Sigmoid colon (tissue), 4 donors: Measurements from ENCODE around the gene DNALI1.

Source experiments
- EP300 ChIP-seq, 4 donors: sonication (generic); formaldehyde crosslinking; IDR thresholded peaks; one replicate each; pipeline ENCODE4 v1.6.1; 2017; ENCODE audit warnings: antibody characterized with exemption in 4 of 4
- POLR2A ChIP-seq, 2 donors: fragments of 450-650 bp; IDR thresholded peaks; one replicate each; pipeline ENCODE4 v1.6.1; 2016; ENCODE audit warnings: antibody characterized with exemption in 2 of 2, mild to moderate bottlenecking in 2 of 2, moderate library complexity in 2 of 2
- TF ChIP-seq, protein P1 (sequence below), 4 experiments: fragments of 450-650 bp in 3 of 4; fragments of 200-600 bp in 1 of 4; IDR thresholded peaks; one replicate each; pipeline ENCODE4 v1.5.1; 2016 to 2019; ENCODE audit warnings: antibody characterized with exemption in 4 of 4, mild to moderate bottlenecking in 3 of 4, moderate library complexity in 2 of 4

GRCh38 chr1:37601441-37601840 is 44.7 kb downstream of the DNALI1 start:
- TF ChIP-seq, protein P1, sequence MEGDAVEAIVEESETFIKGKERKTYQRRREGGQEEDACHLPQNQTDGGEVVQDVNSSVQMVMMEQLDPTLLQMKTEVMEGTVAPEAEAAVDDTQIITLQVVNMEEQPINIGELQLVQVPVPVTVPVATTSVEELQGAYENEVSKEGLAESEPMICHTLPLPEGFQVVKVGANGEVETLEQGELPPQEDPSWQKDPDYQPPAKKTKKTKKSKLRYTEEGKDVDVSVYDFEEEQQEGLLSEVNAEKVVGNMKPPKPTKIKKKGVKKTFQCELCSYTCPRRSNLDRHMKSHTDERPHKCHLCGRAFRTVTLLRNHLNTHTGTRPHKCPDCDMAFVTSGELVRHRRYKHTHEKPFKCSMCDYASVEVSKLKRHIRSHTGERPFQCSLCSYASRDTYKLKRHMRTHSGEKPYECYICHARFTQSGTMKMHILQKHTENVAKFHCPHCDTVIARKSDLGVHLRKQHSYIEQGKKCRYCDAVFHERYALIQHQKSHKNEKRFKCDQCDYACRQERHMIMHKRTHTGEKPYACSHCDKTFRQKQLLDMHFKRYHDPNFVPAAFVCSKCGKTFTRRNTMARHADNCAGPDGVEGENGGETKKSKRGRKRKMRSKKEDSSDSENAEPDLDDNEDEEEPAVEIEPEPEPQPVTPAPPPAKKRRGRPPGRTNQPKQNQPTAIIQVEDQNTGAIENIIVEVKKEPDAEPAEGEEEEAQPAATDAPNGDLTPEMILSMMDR (IDR thresholded peaks at IDR 0.05), result no peak
- TF ChIP-seq POLR2A (IDR thresholded peaks at IDR 0.05) (no peak), EP300 (IDR thresholded peaks at IDR 0.05) (no peak)
